Inflammatory macrophage treated with lipopolysaccharide for 4 hours (primary cell): ENCODE results near the gene WNT16.

Experiments used
- DNase-seq: peaks from one replicate; pipeline ENCODE4 v3.0.0-alpha.2; 2020

WNT16 gene

GRCh38 chr7:121351682-121352081, 22.9 kb downstream of the WNT16 start:
- DNase-seq, result no peak

GRCh38 chr7:121352323-121352722, 23.5 kb downstream of the WNT16 start:
- no peak for DNase-seq

- DNase-seq, result no peak
These were observed 26.8 kb downstream of the WNT16 start for GRCh38 chr7:121355574-121355973.

GRCh38 chr7:121360564-121360963, 31.8 kb downstream of the WNT16 start:
- no peak for DNase-seq

DNA sequence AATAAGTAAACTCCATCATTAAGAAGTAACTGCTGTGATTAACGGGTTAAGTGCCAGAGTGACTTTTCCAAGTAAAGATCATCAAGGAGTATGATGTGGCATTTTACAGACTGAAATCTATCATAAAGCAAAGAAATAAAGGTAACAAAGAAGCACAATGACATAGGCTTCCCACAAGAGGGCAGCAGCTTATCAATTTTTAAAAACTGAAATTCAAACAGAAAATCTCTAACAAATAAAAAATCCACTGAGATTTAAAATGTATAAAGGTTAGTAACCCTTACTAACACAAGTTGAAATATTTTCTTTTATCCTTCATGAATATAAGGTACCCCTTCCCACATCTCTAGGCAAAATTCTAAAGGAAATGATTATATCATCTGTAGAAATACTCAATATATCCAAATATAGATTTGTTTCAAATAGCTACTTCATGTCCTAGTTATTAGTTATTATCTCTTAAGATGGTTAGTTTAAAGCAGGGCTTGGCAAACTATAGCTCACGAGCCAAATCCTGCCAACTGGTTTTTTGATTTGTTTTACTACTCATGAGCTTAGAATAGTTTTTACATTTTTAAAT, 38.1 kb downstream of the WNT16 start:
- DNase-seq, result peak; percentile 31

DNA sequence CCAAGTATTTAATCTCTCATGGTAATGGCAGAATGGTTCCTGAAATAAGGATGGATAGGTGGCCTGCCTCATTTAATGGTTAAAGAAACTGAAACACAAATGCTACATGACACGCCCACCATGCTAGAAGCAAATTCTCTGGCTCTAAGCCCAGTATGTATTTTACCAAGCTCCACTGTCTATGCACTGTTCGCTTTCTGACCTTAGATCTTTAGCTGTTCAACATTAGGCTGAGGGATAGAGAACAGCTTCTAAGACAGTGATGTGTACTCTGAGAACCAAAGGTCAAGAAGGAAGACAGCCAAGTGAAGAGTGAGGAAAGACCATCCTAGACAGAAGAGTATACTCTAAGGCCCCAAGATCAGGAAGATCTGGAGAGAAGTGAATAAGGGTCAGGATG, 40.7 kb downstream of the WNT16 start:
- DNase-seq, result no peak

- DNase-seq, result no peak
These were observed 42.6 kb downstream of the WNT16 start for GRCh38 chr7:121371367-121371766.

DNA sequence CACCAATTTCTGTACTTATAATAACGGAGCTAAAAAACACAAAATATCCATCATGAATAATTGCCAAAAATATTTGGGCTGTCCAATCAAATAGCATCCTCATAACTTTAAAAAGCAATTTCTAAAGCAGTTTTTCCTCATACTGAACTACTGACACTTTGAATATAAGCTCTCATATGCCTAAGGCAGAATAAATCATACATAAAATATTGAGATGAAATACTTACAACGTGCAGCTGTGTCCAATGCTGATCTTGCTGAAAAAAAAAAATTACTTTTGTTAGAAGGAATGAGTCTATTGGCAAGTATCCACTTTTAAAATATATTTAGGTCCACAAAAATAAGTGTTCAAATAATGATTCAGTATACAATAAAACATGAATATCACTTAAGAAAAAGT, 43.1 kb downstream of the WNT16 start:
- DNase-seq, result no peak

GRCh38 chr7:121372376-121373010, 43.7 kb downstream of the WNT16 start:
- DNase-seq, result no peak

GRCh38 chr7:121373177-121373576, 44.4 kb downstream of the WNT16 start:
- DNase-seq, result no peak

- DNase-seq, result peak; percentile 20
These were observed 48.2 kb downstream of the WNT16 start for GRCh38 chr7:121376979-121377378.

DNA sequence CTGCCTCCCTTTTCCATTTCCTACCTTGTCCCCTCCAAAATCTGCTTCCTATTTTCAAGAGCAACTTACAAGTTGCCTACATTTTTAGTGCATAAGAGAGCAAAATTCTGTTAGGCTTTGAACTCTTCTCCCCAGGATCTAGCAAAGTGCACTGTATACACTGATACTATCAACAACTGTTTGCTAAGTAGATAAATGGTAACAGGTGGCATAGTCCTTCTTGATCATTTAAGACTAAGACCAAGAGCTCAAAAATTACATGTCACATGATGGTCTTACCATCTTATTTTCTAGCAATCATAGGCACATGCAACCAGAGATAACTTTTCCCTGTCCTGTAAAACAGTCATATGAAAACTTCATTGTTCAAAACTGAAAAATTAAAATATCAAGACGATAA, 51.1 kb downstream of the WNT16 start:
- no peak for DNase-seq

GRCh38 chr7:121382473-121382872, 53.7 kb downstream of the WNT16 start:
- peak; percentile 9 for DNase-seq

- DNase-seq, result no peak
These were observed 54.6 kb downstream of the WNT16 start for GRCh38 chr7:121383235-121383910.

DNA sequence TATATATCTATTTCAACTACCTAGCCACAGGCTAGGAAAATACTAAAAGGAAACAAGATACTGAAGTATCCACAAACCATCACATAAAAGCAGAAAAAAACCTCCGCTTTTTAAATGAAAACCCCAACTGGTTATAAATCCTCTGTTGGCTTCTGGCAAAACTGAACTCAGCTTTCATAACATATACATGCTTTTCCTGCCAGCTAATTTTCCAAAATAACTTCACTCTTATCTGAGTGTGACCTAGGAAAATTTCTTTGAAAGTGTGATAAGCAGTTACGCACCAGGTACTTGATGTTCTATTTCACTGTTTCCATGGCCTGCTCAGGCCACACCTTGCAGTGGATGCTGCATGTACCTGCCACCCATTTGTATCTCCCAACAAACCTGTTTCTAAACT, 55.5 kb downstream of the WNT16 start:
- DNase-seq, result no peak

DNA sequence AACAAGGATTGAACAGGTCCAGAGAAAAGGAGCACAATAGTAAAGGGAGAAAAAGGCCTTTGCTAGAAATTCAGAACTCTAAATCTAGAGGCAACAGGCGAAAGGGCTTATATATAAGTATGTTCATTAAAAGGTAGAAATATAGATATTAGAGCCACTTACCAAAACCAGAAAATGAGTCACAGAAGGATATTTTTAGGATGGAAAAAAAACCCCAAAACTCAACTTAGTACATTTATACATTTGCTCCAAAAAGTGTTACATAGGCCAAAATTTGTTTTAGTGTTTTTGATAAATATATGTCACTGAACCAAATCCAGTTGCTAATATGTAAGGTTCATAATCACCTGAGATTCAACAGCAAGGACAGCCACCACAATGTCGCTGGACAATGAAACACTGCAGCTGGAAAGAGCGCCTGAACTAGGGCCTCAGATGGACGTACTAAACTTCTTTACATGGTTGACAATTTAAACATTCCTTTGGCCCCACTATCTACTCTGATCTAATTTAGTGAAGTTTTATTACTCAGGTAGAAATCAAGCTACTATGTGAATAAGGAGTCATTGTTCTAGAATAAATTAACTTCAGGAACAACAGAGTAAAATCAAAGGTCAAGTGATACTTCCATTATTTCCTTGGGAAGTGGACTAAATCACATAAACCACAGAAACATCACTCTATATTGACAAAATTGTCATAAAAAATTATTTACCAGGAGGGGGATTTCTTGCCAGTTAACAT, 56.4 kb downstream of the WNT16 start:
- no peak for DNase-seq

GRCh38 chr7:121385800-121386179, 57.0 kb downstream of the WNT16 start:
- DNase-seq, result peak; percentile 84

- no peak for DNase-seq
These were observed 60.1 kb downstream of the WNT16 start for GRCh38 chr7:121388950-121389349.

- DNase-seq, result no peak
These were observed 61.3 kb downstream of the WNT16 start for GRCh38 chr7:121390109-121390508.

DNA sequence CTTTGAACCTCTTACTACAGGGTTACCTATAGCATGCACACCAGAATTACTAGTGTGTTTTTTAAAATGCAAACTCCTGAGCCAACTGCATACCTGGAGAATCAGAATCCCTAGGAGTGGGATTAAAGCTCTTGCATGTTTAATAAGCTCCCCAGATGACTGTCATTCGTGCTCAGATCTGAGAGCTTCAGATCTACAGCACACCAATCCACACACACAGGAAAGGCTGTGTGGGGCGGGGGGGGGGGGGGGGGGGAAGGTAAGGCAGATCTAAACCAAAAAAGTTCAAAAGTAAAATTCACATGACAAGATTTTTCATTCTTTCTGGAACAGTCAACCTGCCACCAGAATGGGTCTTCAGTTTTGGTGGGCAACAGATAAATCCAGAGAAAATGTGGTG, 61.8 kb downstream of the WNT16 start:
- no peak for DNase-seq
